Neural cell (in vitro differentiated cells): ENCODE data around the gene BROX.
"Not testable (repeated sequence)": the region's sequence is repeated elsewhere in the genome, so short reads cannot be mapped to it uniquely, and the experiment has no call there.

Experiments
- EP300 ChIP-seq: fragments of 450-650 bp; conservative IDR thresholded peaks from 2 replicates; pipeline ENCODE4 v1.6.1; 2014; ENCODE audit warnings: antibody characterized with exemption, mild to moderate bottlenecking, moderate library complexity; ENCODE audit not compliant: poor library complexity, severe bottlenecking
- TF ChIP-seq, protein P1 (sequence below): fragments of 450-650 bp; IDR thresholded peaks from 2 replicates; pipeline ENCODE4 v1.5.1; 2014; ENCODE audit warnings: antibody characterized with exemption, mild to moderate bottlenecking, moderate library complexity; ENCODE audit not compliant: poor library complexity, severe bottlenecking

DNA sequence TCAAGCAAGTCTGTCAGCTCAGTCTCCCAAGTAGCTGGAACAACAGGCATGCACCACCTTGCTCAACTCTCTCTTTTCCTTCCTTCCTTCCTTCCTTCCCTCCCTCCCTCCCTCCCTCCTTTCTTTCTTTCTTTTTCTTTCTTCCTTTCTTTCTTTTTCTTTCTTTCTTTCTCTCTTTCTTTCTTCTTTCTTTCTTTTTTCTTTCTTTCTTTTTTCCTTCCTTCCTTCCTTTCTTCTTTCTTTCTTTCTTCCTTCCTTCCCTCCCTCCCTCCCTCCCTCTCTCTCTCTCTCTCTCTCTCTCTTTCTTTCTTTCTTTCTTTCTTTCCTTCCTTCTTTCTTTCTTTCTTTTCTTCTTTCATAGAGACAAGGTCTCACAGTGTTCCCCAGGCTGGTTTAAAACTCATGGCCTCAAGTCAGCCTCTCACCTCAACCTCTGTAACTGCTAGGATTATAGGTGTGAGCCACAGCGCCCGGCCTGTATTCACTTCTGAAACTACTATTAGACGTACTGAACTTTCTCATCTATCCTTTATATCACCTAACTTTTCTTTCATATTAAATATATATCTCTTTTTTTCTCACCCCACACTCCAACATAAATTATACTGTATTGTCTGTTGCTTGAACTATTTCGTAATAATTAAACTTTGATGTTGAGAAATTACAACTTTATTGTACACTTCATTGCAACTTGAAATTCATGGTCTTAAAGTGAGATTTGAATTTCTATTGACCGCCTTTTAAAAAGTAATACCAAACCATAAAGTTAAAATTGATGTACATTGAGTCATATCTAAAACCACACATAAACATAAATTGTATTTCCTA lies 29.5 kb downstream of the BROX start:
- TF ChIP-seq, protein P1, sequence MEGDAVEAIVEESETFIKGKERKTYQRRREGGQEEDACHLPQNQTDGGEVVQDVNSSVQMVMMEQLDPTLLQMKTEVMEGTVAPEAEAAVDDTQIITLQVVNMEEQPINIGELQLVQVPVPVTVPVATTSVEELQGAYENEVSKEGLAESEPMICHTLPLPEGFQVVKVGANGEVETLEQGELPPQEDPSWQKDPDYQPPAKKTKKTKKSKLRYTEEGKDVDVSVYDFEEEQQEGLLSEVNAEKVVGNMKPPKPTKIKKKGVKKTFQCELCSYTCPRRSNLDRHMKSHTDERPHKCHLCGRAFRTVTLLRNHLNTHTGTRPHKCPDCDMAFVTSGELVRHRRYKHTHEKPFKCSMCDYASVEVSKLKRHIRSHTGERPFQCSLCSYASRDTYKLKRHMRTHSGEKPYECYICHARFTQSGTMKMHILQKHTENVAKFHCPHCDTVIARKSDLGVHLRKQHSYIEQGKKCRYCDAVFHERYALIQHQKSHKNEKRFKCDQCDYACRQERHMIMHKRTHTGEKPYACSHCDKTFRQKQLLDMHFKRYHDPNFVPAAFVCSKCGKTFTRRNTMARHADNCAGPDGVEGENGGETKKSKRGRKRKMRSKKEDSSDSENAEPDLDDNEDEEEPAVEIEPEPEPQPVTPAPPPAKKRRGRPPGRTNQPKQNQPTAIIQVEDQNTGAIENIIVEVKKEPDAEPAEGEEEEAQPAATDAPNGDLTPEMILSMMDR = not testable (repeated sequence)
- TF ChIP-seq EP300 = not testable (repeated sequence)
